Mucosa of rectum (tissue), 2 donors: ENCODE data around the gene APBB2.
"Not testable (repeated sequence)": the region's sequence is repeated elsewhere in the genome, so short reads cannot be mapped to it uniquely, and the experiment has no call there.

ENCODE experiments used
- H3K27ac ChIP-seq, 2 donors: one replicate each; pipeline ENCODE4 v1.7.0; 2013; ENCODE audit warnings: inconsistent platforms in 2 of 2, low read depth in 2 of 2, low read length in 2 of 2
- H3K27me3 ChIP-seq, 2 donors: one replicate each; pipeline ENCODE4 v1.7.0; 2013; ENCODE audit warnings: low read length in 2 of 2; ENCODE audit not compliant: control insufficient read depth in 2 of 2, insufficient read depth in 2 of 2
- H3K36me3 ChIP-seq, 2 donors: one replicate each; pipeline ENCODE4 v1.7.0; 2013; ENCODE audit warnings: low read length in 2 of 2; ENCODE audit not compliant: control insufficient read depth in 2 of 2, insufficient read depth in 2 of 2
- H3K4me1 ChIP-seq, 2 donors: one replicate each; pipeline ENCODE4 v1.7.0; 2013; ENCODE audit warnings: low read length in 2 of 2, mild to moderate bottlenecking in 1 of 2; ENCODE audit not compliant: control insufficient read depth in 2 of 2, insufficient read depth in 2 of 2
- H3K4me3 ChIP-seq, 2 donors: one replicate each; pipeline ENCODE4 v1.7.0; 2013; ENCODE audit warnings: low read length in 2 of 2
- H3K9ac ChIP-seq, 2 donors: one replicate each; pipeline ENCODE4 v1.7.0; 2013; ENCODE audit warnings: low read length in 2 of 2, low read depth in 1 of 2, mild to moderate bottlenecking in 1 of 2
- H3K9me3 ChIP-seq, 2 donors: one replicate each; pipeline ENCODE4 v1.7.0; 2013; ENCODE audit warnings: low read length in 2 of 2; ENCODE audit not compliant: control insufficient read depth in 2 of 2
- donor health status: healthy.
- donor health status: Normal muscosa, but diverticular disease.

APBB2 gene

DNA sequence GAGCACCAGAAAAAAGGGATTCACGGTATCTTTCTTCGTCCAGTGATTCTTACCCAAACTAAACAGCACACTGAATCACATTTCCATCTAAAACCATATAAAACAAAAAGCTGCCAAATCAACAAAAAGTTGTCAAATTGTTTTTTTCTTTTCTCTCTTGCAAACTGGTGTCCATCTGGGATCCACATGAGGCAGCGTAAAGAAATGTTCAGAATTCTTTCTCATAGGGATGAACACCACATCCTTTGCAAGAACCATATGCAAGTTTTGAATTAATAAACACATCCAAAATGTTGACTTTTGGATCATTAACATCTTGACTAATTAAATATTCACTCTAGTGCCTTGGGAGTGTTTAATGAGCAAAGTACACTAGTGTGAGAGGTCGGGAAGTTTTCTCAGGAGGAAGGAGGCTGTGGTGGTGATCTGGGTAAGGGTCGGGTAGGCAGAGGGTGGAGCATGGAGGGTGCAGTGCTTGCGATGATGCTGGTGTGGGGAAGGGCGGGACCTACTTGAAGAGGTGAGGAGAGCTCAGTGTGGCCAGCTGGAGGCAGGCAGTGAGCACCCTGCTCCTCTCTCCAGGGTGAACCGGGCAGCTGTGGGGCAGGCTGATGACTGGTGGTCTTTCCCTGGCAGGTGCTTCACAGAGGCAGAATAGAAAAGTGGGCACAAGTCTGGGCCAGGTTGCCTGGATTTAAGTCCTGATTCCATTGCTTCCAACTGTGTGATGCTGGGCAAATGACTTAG, 391.7 kb downstream of the APBB2 start:
- Histone ChIP-seq H3K9ac (no peak overlapping the region), H3K36me3 (peaks cover 9 to 11% of the 10 kb centered on the region in 2 donors), H3K27ac (no peak overlapping the region), H3K27me3 (no peaks in the 10 kb centered on the region), H3K9me3 (no peaks in the 10 kb centered on the region), H3K4me3 (no peak overlapping the region), H3K4me1 (no peaks in the 10 kb centered on the region)

- H3K27ac ChIP-seq: no peak overlapping the region
- H3K9ac ChIP-seq: no peak overlapping the region
- H3K36me3 ChIP-seq: peaks cover 13 to 15% of the 10 kb centered on the region in 2 donors
- no peak overlapping the region for H3K4me3 ChIP-seq
- no peaks in the 10 kb centered on the region for H3K4me1 ChIP-seq
- no peaks in the 10 kb centered on the region for H3K27me3 ChIP-seq
- no peaks in the 10 kb centered on the region for H3K9me3 ChIP-seq
Measured at GRCh38 chr4:40820101-40820500, 394.2 kb downstream of the APBB2 start.

DNA sequence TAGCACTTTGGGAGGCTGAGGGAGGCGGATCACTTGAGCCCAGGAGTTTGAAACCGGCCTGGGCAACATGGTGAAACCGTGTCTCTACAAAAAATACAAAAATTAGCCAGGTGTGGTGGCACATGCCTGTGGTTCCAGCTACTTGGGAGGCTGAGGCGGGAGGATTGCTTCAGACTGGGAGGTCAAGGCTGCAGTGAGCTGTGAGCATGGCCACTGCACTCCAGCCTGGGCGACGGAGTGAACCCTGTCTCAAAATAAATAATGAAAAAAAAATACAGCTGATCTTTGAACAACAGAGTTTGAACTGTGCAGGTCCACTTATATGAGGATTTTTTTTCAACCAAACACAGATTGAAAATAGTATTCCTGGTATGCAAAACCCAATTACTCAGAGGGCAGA, 397.2 kb downstream of the APBB2 start:
- not testable (repeated sequence) for H3K9ac ChIP-seq, H3K9me3 ChIP-seq, H3K27me3 ChIP-seq, H3K27ac ChIP-seq, H3K4me1 ChIP-seq, H3K4me3 ChIP-seq
- H3K36me3 ChIP-seq: peaks cover 14 to 16% of the 10 kb centered on the region in 2 donors

GRCh38 chr4:40812856-40813255, 401.5 kb downstream of the APBB2 start:
- no peak overlapping the region for H3K9ac ChIP-seq
- no peaks in the 10 kb centered on the region for H3K9me3 ChIP-seq
- H3K27me3 ChIP-seq: no peaks in the 10 kb centered on the region
- no peaks in the 10 kb centered on the region for H3K4me1 ChIP-seq
- H3K36me3 ChIP-seq: peaks cover 9 to 11% of the 10 kb centered on the region in 2 donors
- no peak overlapping the region for H3K4me3 ChIP-seq
- no peak overlapping the region for H3K27ac ChIP-seq

- peaks cover 9 to 11% of the 10 kb centered on the region in 2 donors for H3K36me3 ChIP-seq
- H3K4me1 ChIP-seq: no peaks in the 10 kb centered on the region
- H3K27ac ChIP-seq: peak overlapping the region in 1 of 2 donors; percentile 2
- no peaks in the 10 kb centered on the region for H3K9me3 ChIP-seq
- H3K4me3 ChIP-seq: no peak overlapping the region
- no peaks in the 10 kb centered on the region for H3K27me3 ChIP-seq
- no peak overlapping the region for H3K9ac ChIP-seq
Measured at GRCh38 chr4:40812386-40812785, 402.0 kb downstream of the APBB2 start.

- peak overlapping the region in 1 of 2 donors; percentile 2 for H3K27ac ChIP-seq
- H3K4me3 ChIP-seq: no peak overlapping the region
- no peaks in the 10 kb centered on the region for H3K4me1 ChIP-seq
- no peak overlapping the region for H3K9ac ChIP-seq
- H3K36me3 ChIP-seq: peaks cover 9 to 11% of the 10 kb centered on the region in 2 donors
- H3K9me3 ChIP-seq: no peaks in the 10 kb centered on the region
- no peaks in the 10 kb centered on the region for H3K27me3 ChIP-seq
Measured at GRCh38 chr4:40811956-40812355, 402.4 kb downstream of the APBB2 start.

DNA sequence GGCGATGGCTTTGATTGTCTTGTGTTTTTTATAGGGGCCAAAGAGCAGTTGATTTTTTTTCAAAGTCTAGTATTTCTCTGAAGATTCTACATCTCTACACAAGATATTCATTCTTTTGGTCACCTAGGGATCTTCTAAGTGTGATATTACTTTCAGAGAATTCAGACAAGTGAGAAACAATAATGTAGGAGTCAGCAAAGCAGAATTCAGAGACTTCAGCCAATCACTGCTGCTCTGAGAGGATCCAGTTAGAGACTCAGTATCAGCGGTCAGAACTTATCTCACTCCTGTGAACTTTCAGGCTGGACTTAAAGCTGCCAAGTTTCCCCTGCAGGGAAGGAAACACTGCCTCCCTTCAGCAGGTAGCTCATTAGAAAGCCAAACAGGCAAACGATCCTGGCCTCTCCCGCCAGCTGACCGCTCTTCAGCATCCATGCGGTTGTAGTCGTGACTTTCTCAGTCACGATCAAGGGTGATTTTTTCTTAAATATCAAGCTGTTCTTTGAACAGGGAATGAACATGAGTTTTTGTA, 405.4 kb downstream of the APBB2 start:
- Histone ChIP-seq H3K9ac (no peak overlapping the region), H3K9me3 (no peaks in the 10 kb centered on the region), H3K4me1 (no peaks in the 10 kb centered on the region), H3K27me3 (no peaks in the 10 kb centered on the region), H3K4me3 (no peak overlapping the region), H3K36me3 (peaks cover 0 to 2% of the 10 kb centered on the region in 2 donors), H3K27ac (no peak overlapping the region)

DNA sequence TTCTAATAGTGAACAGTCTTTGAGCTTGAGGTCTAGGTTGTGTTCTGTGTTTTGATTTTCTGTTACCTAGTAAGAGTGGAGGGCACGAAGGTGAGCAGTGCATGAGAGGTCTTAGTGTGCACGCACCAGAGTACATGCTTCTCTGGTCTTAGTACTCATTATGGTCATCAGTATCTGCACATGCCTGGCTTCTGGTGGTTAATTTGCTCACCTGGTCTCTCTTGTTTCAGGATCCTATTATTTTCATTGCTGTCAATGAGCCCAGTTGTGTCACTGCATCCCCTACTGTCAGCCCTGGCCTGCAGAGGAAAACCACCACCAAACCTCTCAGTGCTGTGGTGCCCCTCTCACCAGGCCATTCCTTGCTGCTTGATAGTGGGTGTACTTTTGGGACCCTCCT, 409.7 kb downstream of the APBB2 start:
- Histone ChIP-seq H3K27ac (no peak overlapping the region), H3K36me3 (no peaks in the 10 kb centered on the region), H3K9me3 (no peaks in the 10 kb centered on the region), H3K4me1 (no peaks in the 10 kb centered on the region), H3K9ac (no peak overlapping the region), H3K4me3 (no peak overlapping the region), H3K27me3 (no peaks in the 10 kb centered on the region)

DNA sequence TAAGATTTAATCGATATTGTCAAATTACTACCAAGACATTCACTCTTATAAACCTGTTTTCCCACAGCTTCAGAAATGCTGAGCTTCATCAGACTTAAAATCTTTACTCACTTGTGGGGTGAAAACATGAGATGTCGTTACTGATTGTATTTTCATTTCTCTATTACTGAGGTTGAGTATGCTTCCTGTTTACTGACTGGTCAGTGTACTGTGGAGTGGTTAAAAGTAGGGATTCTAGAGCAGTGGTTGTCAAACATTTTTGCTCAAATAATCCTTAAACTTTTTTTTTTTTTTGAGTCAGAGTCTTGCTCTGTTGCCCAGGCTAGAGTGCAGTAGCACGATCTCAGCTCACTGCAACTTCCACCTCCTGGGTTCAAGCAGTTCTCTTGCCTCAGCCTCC, 414.3 kb downstream of the APBB2 start:
- Histone ChIP-seq H3K36me3 (no peaks in the 10 kb centered on the region), H3K4me3 (no peak overlapping the region), H3K27ac (no peak overlapping the region)

DNA sequence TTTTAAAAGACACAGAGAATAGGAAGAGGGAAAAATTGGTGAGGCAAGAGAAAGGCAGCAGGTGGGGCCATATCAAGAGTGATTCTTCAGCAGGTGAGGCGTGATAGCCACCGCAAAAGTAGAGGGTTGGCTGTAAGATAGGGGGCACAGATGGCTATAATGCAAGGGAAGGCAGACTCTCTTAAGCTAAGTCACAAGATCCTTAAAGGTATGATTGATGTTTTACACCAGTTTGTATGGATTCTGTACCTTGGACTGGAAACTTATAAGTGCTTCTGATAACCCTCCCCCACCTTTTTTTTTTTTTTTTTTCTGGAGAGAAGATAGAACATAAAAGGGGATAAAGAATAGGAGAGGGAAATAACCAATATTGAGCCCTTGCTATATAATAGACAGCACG, 424.6 kb downstream of the APBB2 start:
- Histone ChIP-seq H3K4me3 (no peak overlapping the region), H3K27ac (no peak overlapping the region), H3K9me3 (no peaks in the 10 kb centered on the region), H3K9ac (no peak overlapping the region), H3K4me1 (no peaks in the 10 kb centered on the region), H3K27me3 (no peaks in the 10 kb centered on the region), H3K36me3 (no peaks in the 10 kb centered on the region)

More for the DNA sequence above, 414.3 kb downstream of the APBB2 start:
- H3K27me3 ChIP-seq: no peaks in the 10 kb centered on the region
- no peaks in the 10 kb centered on the region for H3K4me1 ChIP-seq
- H3K9me3 ChIP-seq: no peaks in the 10 kb centered on the region
- no peak overlapping the region for H3K9ac ChIP-seq
